ENCODE results near the gene CCDC169.
"Not testable (repeated sequence)": the region's sequence is repeated elsewhere in the genome, so short reads cannot be mapped to it uniquely, and the experiment has no call there.

The CCDC169 gene

DNA sequence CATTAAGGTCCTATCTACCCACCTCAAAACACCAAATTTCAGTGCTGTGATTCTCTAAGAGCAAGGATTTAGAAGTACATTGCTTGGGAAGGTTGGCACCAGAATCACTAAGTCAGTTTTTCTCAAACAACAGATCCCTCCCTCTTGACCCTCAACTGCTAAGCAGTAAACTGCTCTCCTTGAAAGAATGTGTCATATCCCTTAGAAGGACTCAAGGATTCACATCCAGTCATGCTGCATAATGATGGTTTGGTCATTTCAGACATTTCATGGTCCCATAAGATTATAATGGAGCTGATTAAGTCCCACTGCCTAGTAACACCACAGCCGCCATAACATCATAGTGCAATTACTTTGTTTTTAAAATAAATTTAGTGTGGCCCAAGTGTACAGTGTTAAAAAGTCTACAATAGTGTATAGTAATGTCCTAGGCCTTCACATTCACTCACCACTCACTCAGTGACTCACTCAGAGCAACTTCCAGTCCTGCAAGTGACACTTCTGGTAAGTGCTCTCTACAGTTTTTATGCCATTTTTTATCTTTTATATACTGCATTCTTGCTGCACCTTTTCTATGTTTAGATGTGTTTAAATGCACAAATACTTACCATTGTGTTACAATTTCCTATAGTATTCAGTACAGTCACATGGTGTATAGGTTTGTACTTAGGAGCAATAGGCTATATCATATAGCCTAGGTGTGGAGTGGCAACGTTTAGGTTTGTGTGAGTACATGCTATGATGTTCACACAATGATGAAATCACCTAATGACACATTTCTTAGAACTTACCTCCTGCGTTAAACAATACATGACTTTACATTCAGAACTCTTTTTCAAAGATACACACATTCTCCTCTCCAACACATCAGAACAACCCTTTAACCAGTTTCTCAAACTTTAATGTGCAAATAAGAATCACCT lies 15.7 kb upstream of the CCDC169 start:
- H3K27me3 ChIP-seq (ENCODE audit: insufficient read depth, low read length): no peaks in the 10 kb centered on the region
- no peaks in the 10 kb centered on the region for H3K9me3 ChIP-seq (ENCODE audit: low read length)
- no peak overlapping the region for H3K4me2 ChIP-seq (ENCODE audit: low read length)
- H3K4me3 ChIP-seq (ENCODE audit: low read depth, low read length, poor library complexity, severe bottlenecking): no peak overlapping the region
- no peak overlapping the region for H3K9ac ChIP-seq (ENCODE audit: low read length)
- H3K36me3 ChIP-seq (ENCODE audit: insufficient read depth, low read length): no peaks in the 10 kb centered on the region
- H3K79me2 ChIP-seq (ENCODE audit: insufficient read depth, low read length): no peaks in the 10 kb centered on the region
- no peaks in the 10 kb centered on the region for H4K20me1 ChIP-seq (ENCODE audit: insufficient read depth, low read length)
- no peak overlapping the region for H2AFZ ChIP-seq (ENCODE audit: low read length)
- TF ChIP-seq, protein P1, sequence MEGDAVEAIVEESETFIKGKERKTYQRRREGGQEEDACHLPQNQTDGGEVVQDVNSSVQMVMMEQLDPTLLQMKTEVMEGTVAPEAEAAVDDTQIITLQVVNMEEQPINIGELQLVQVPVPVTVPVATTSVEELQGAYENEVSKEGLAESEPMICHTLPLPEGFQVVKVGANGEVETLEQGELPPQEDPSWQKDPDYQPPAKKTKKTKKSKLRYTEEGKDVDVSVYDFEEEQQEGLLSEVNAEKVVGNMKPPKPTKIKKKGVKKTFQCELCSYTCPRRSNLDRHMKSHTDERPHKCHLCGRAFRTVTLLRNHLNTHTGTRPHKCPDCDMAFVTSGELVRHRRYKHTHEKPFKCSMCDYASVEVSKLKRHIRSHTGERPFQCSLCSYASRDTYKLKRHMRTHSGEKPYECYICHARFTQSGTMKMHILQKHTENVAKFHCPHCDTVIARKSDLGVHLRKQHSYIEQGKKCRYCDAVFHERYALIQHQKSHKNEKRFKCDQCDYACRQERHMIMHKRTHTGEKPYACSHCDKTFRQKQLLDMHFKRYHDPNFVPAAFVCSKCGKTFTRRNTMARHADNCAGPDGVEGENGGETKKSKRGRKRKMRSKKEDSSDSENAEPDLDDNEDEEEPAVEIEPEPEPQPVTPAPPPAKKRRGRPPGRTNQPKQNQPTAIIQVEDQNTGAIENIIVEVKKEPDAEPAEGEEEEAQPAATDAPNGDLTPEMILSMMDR (IDR thresholded peaks at IDR 0.05; ENCODE audit: low read length): no peak
- H3K9me2 ChIP-seq (ENCODE audit: low read depth, low read length): no peaks in the 10 kb centered on the region
- H3F3A ChIP-seq (ENCODE audit: insufficient read depth, low read length): no peaks in the 10 kb centered on the region
- no peak overlapping the region for H3K27ac ChIP-seq (ENCODE audit: low read depth, low read length, poor library complexity, severe bottlenecking)
- no peaks in the 10 kb centered on the region for H3K4me1 ChIP-seq (ENCODE audit: insufficient read depth, low read length, severe bottlenecking)

DNA sequence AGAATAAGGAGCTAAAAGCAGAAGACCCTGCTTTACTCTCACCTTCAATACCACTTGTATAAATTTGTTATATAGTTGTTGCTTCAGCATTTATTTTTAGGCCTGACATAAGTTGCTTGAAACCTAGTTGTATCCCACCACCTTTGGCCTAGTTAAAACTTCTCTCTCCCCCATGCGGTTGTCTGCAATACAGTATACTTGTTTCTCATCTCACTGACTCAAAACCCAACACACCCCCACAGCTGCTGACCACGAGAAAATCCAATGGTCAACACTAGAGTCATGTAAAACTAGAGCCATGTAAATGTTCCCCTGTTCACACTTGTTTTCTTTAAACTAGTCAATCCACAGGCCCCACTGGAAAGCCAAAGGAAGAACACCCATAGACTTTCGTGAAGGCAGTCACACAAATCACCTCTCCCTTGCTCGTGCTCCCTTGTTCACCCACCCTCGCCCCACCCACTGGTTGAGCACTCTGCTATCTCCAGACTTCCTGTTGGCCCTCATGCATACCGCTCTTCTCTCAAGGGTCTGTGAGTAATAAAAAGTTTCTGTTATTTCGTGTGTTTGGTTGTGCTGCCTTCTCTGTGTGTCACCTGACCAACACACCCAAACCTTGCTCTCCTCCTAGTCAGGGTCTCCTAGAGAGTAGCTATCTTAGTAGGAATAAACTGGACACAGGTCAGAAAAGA lies 12.9 kb upstream of the CCDC169 start:
- Histone ChIP-seq H3K27me3 (ENCODE audit: insufficient read depth, low read length) (no peaks in the 10 kb centered on the region), H3K79me2 (ENCODE audit: insufficient read depth, low read length) (no peaks in the 10 kb centered on the region), H3K9ac (ENCODE audit: low read length) (no peak overlapping the region), H3K9me2 (ENCODE audit: low read depth, low read length) (no peaks in the 10 kb centered on the region), H3K4me2 (ENCODE audit: low read length) (no peak overlapping the region), H3K27ac (ENCODE audit: low read depth, low read length, poor library complexity, severe bottlenecking) (no peak overlapping the region), H3K4me1 (ENCODE audit: insufficient read depth, low read length, severe bottlenecking) (no peaks in the 10 kb centered on the region), H3K9me3 (ENCODE audit: low read length) (no peaks in the 10 kb centered on the region), H4K20me1 (ENCODE audit: insufficient read depth, low read length) (no peaks in the 10 kb centered on the region), H2AFZ (ENCODE audit: low read length) (no peak overlapping the region), H3K4me3 (ENCODE audit: low read depth, low read length, poor library complexity, severe bottlenecking) (no peak overlapping the region), H3K36me3 (ENCODE audit: insufficient read depth, low read length) (no peaks in the 10 kb centered on the region), H3F3A (ENCODE audit: insufficient read depth, low read length) (no peaks in the 10 kb centered on the region)
- no peak for TF ChIP-seq EZH2 (IDR thresholded peaks at IDR 0.05; ENCODE audit: borderline replicate concordance, low read length)
- TF ChIP-seq, protein P1 (IDR thresholded peaks at IDR 0.05; ENCODE audit: low read length): no peak

DNA sequence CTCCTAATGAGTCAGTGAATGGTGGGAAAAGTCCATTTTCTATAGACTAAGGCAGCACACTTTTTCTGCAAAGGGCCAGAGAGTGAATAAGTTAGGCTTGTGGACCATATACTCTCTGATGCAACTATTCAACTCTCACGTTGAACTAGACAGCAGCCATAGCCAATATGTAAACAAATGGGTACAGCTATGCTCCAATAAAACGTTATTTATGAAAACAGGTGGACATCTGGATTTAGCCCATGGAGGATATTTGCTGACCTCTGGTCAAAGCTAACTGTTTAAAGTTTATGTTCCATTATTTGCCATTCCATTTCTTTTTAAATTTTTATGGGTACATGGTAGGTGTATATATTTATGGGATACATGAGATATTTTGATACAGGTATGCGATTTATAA lies 4.7 kb upstream of the CCDC169 start:
- H3K36me3 ChIP-seq (ENCODE audit: insufficient read depth, low read length): no peaks in the 10 kb centered on the region
- no peaks in the 10 kb centered on the region for H3K79me2 ChIP-seq (ENCODE audit: insufficient read depth, low read length)
- no peak overlapping the region for H3K4me3 ChIP-seq (ENCODE audit: low read depth, low read length, poor library complexity, severe bottlenecking)
- no peaks in the 10 kb centered on the region for H4K20me1 ChIP-seq (ENCODE audit: insufficient read depth, low read length)
- H3K4me1 ChIP-seq (ENCODE audit: insufficient read depth, low read length, severe bottlenecking): no peaks in the 10 kb centered on the region
- no peak overlapping the region for H3K4me2 ChIP-seq (ENCODE audit: low read length)
- no peaks in the 10 kb centered on the region for H3K27me3 ChIP-seq (ENCODE audit: insufficient read depth, low read length)
- no peaks in the 10 kb centered on the region for H3K9me3 ChIP-seq (ENCODE audit: low read length)
- no peaks in the 10 kb centered on the region for H3K9me2 ChIP-seq (ENCODE audit: low read depth, low read length)
- TF ChIP-seq EZH2 (IDR thresholded peaks at IDR 0.05; ENCODE audit: borderline replicate concordance, low read length): no peak
- TF ChIP-seq, protein P1 (IDR thresholded peaks at IDR 0.05; ENCODE audit: low read length): no peak
- H3F3A ChIP-seq (ENCODE audit: insufficient read depth, low read length): no peaks in the 10 kb centered on the region
- no peak overlapping the region for H3K27ac ChIP-seq (ENCODE audit: low read depth, low read length, poor library complexity, severe bottlenecking)
- no peak overlapping the region for H3K9ac ChIP-seq (ENCODE audit: low read length)
- H2AFZ ChIP-seq (ENCODE audit: low read length): no peak overlapping the region

DNA sequence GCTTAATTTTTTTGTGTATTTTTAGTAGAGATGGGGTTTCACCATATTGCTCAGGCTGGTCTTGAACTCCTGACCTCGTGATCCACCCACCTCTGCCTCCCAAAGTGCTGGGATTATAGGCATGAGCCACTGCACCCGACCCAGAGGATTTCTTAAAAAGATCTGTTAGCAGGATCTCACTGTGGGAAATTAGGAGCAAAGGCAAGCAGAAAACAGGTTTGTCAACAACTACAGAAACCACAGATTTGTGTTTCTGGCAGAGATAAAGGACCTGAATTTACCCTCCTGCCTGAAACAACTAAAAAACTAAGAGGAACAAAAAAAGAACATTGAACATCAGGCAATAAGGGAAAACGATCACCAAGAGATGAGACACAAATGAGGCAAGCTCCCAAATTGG lies 1.9 kb upstream of the CCDC169 start:
- not testable (repeated sequence) for H3K4me3 ChIP-seq (ENCODE audit: low read depth, low read length, poor library complexity, severe bottlenecking); H3K9ac ChIP-seq (ENCODE audit: low read length); H3K27me3 ChIP-seq (ENCODE audit: insufficient read depth, low read length); H3K9me3 ChIP-seq (ENCODE audit: low read length); H3K9me2 ChIP-seq (ENCODE audit: low read depth, low read length); H3F3A ChIP-seq (ENCODE audit: insufficient read depth, low read length); H3K79me2 ChIP-seq (ENCODE audit: insufficient read depth, low read length); H3K36me3 ChIP-seq (ENCODE audit: insufficient read depth, low read length); H4K20me1 ChIP-seq (ENCODE audit: insufficient read depth, low read length); H3K4me1 ChIP-seq (ENCODE audit: insufficient read depth, low read length, severe bottlenecking); H3K4me2 ChIP-seq (ENCODE audit: low read length); H3K27ac ChIP-seq (ENCODE audit: low read depth, low read length, poor library complexity, severe bottlenecking); H2AFZ ChIP-seq (ENCODE audit: low read length)

All from OCI-LY1 (cell line).